CD4-positive, alpha-beta T cell treated with Interleukin-2 at 100 ng/mL for 4 hours (primary cell): ENCODE data around the gene UBB.
"Not testable (repeated sequence)": the region's sequence is repeated elsewhere in the genome, so short reads cannot be mapped to it uniquely, and the experiment has no call there.

ENCODE experiments used
- DNase-seq: peaks from one replicate; pipeline ENCODE4 v3.0.0-alpha.2; 2020; ENCODE audit warnings: low spot score

The UBB gene

DNA sequence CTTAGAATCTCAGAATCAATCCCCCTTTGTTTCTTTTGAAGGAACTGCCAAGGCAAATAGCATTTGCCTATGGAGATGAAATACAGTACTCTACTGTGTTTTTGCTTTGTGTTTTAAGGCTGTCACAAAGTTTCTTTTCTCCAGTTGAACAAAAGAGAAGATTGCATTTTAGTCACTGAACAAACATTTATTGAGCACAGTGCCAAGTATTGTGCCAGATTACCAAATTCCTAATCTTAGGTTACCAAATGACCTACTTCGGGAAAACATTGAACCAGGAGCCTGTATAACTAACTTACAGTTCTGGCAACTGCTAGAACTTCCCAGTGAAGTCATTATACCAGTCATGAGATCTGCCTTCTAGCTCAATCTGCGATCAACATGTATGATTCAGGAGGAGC lies 3.0 kb upstream of the UBB start:
- no peak for DNase-seq

DNA sequence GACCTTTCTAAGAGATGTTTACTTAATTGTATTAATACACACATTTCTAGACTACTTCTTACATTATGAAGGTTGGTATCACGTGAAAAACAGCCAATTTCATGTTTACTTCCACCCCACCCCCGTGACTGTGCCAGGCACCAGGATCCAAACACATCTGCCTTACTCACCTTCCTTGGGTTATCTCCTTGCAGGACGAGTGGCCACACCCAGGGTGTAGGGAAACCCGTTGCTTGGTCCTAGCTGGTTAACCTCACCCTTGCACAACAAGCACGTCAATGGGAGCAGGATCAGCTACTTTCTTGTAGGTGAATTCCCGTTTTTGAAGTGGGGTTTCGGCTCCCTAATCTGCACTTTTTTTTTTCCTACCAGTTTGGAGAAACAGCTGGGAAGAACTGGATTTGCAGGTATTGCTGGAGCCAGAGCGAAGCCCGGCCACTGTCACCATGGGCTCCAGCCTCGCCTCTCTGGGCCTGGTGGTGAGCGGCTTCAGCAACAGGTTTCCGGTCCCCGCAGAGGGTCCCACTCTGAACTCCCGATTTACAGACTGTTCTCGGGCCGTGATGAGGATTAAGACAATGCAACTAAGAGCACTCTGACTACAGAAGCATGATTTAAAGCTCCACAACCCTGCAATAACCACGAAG lies 2.1 kb upstream of the UBB start:
- no peak for DNase-seq

DNA sequence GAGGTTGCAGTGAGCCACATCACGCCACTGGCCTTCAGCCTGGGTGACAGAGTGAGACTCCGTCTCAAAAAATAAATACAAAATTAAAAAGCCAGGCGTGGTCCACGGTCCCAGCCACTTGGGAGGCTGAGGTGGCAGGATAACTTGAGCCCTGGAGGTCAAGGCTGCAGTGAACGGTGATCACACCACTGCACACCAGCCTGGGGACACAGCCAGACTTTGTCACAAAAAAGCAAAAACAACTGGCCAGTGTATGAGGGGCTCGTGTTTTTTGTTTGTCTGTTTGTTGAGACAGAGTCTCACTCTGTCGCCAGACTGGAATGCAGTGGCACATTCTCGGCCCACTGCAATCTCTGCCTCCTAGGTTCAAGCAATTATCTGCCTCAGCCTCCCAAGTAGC lies 1.2 kb upstream of the UBB start:
- DNase-seq = no peak

DNA sequence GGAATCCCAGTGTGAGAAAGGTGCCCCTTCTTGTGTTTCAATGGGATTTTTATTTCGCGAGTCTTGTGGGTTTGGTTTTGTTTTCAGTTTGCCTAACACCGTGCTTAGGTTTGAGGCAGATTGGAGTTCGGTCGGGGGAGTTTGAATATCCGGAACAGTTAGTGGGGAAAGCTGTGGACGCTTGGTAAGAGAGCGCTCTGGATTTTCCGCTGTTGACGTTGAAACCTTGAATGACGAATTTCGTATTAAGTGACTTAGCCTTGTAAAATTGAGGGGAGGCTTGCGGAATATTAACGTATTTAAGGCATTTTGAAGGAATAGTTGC lies 567 bp downstream of the UBB start:
- no peak for DNase-seq

DNA sequence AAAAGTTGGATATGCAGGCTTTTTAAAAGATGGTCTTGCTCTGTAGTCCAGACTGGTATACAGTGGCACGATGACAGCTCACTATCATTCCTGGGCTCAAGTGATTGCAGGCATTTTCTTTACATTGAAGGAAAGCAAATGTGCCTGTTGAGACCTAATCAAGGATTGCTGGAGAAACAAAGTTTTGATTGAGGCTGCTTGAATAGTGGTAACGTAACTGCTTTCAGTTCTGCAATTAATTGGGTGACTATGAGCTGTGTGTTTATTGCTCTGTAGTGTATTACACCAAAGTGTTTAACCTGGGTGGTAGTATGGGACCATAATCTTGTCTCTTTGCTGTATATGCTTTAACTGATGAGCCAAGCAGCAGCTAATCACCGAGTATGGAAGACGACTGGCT lies 2.3 kb downstream of the UBB start:
- DNase-seq = no peak

DNA sequence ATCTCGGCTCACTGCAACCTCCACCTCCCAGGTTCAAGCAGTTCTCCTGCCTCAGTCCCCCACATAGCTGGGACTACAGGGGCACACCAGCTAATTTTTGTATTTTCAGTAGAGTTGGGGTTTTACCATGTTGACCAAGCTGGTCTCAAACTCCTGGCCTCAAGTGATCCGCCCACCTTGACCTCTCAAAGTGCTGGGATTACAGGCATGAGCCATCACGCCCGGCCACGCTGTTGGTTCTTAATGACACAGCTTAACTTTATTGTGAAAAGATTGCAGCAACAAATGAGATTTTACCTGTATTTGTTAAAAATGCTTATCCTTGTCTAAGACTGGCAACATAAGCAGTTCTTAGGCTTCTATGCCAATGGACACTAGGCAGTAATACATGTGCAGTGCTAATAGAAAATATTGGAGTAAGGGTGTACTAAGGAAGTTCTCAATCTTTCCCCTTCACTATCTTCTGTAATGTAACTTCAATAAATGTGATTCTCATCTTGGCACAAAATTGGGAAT lies 2.9 kb downstream of the UBB start:
- no peak for DNase-seq

DNA sequence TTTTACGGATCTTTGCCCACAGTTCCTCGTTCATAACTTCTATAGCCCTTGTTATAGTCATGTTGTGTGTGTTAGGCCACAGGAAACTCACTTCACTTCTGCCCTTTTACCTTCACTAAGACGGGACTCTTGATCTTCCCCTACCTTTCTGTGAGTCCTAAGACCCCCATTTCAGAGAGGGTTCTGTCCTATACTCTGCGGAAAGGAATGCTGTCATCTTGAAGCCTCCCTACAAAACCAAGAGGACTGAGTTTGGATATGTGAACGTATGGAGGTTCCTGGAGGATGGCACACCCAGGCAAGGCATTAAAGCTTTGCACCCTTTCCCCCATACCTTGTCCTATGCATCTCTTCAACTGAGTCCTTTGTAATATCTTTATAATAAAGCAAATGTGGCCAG lies 3.7 kb downstream of the UBB start:
- DNase-seq = no peak

DNA sequence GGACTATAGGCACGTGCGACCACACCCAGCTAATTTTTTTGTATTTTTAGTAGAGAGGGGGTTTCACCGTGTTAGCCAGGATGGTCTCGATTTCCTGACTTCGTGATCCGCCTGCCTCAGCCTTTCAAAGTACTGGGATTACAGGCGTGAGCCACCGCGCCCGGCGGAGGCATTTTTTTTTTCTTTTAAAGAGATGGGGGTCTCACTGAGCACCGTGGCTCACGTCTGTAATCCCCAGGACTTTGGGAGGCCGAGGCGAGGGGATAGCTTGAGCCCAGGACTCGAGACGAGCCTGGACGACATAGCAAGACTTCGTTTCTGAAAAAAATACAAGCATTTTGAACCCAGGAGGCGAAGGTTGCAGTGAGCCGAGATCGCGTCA lies 5.2 kb downstream of the UBB start:
- DNase-seq = not testable (repeated sequence)

DNA sequence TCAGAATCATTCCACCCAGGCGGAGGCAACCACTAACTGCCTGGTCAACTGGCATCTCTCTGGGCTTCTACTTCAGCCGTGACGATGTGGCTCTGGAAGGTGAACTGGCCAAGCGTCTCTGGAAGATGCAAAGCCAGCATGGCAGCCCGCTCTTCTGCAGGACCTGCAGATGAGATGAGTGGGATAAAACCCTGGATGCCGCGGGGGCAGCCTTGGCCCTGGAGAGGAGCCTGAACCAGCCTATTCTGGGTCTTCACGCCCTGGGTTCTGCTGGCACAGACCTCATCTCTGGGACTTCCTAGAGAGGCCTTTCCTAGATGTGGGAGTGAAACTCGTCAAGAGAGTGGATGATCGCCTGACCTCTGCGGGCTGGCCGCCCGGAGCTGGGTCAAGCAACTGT lies 10.6 kb downstream of the UBB start:
- no peak for DNase-seq

DNA sequence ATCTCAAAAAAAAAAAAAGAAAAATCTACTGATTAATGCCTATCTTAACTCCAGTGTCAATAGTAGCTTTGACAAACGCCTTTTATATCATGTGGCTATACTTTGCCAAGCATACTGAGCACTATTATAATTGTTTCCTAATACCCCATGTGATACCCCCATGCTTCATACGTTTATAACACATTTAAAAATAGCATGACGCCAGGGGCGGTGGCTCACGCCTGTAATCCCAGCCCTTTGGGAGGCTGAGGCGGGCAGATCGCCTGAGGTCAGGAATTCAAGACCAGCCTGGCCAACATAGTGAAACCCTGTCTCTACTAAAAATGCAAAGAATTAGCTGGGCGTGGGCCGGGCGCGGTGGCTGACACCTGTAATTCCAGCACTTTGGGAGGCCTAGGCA lies 11.6 kb downstream of the UBB start:
- DNase-seq = not testable (repeated sequence)

DNA sequence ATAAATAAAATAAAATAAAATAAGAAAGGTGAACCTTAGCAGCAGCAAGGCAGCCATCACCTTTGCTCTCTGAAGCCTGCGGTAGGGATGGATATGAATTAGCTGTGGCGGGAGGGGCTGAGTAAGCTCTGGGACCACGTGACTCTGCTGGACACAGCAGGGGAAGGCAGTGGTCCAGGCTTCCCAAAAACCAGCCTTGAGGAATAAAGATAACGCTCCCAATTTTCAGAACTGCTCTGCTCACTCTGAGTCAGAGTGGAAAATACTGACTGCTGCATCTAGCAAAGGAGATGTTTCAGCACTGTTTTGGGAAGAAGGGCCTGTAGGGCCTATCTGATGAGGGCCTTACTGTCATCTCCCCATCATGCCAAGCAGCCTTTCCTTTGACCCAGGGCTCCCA lies 15.0 kb downstream of the UBB start:
- not testable (repeated sequence) for DNase-seq

DNA sequence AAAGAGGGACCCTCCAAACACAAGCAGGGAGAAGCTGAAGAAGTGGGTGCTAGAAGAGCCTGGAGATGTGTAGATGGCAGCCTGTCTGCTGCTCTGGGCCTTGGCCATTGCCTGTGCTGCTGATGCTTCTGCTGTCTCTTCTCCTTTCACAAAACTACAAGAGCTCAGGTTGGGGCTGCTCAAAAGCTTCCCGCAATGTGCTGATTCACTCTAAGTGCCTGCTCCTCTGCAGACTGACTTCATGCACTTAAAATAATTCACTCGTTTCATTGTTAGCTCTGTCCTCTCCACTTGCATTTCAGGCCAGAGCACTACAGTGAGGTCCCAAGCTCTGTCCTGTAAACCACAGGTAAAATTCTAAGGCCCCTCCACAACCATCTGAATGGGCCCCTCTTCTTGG lies 15.8 kb downstream of the UBB start:
- not testable (repeated sequence) for DNase-seq

DNA sequence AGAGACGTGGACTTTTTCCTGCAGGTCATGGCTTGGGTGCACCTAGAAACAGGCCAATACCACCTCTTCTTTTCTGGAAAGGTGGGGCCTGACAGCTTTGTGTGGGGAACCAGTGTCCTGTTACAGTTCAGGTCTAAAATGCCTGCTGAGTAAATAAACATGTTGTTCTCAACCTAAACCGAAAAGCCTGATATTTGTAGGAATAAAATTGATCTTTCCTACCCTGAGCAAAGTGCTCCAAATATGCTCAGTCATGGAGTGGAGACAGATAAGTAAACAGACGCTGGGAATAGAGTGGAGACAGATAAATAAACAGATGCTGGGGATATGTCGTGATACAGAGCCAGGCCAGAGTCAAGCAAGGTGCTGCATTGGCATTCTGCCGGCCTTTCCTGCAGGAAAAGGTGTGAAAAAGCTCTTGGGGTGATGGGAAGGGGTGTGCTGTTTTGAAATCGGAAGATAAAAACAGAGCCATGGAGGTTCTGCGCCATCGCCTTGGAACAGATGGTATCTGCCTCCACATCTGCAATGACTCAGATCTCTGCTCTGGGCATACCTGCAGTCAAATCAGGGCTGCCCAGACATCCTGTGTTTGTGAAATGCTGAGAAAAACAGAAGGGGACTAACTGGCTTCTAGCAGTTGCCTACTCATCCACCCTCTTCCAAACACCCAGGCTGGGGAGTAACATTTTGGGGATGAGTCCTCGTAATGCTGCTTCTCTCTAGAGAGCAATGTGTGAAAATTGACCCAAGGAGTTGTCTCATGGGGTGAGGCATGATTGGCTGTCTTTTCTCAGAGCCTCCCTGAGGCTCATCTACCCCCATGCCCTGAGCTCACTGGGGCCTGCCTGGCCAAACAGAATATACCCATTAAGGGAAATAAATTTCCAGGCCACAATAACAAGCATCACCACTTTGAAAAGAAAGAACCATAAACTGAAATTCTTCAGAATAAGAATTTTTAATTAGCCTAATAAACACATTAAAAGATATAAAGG lies 17.7 kb downstream of the UBB start:
- no peak for DNase-seq

DNA sequence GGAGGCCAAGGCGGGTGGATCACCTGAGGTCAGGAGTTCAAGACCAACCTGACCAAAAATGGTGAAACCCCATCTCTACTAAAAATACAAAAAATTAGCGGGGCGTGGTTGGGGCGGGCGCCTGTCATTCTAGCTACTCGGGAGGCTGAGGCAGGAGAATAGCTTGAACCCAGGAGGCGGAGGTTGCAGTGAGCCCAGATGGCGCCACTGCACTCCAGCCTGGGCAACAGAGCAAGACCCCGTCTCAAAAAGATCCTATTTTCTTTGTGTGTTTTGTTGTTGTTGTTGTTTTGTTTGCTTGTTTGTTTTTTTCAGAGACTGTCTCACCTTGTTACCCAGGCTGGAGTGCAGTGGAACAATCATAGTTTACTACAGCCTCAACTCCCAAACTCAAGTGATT lies 23.0 kb downstream of the UBB start:
- DNase-seq = not testable (repeated sequence)

DNA sequence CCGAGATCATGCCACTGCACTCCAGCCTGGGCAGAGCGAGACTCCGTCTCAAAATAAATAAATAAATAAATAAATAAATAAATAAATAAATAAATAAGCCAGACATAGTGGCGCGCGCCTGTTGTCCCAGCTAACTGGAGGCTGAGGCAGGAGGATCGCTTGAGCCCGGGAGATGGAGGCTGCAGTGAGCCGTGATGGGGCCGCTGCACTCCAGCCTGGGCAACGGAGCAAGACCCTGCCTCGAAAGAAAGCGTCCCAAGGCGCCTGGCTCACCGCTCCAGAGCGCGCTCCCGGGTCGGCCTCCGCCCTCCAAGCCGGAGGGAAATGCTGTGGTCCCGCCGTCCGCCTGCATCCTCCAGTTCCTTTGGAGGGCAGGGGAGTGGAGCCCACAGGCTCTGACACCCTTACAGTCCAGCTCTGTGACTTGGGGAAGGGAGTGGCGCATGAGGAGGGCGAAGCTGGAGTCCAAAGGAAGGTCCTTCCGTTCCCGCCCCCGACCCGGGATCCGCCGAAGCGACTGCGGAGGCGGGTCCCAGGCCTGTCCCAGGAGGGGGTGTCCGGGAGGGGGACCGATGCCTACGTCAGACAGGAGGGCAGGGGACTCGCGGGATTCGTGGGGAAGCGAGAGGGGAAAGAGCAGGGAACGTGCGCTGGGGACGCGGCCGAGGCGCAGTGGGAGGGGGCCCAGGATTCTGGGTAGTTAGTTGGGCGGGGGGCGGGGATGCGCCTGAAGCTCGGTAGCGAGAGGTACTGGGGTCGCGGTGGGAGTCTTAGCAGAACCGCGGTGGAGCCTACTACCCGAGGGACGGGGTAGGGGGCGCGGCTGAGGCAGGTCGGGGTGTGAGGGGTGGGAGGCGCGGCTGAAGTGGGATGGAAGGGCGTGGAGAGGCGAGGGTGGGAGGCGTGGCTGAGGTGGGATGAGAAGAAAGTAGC lies 26.1 kb downstream of the UBB start:
- no peak for DNase-seq

DNA sequence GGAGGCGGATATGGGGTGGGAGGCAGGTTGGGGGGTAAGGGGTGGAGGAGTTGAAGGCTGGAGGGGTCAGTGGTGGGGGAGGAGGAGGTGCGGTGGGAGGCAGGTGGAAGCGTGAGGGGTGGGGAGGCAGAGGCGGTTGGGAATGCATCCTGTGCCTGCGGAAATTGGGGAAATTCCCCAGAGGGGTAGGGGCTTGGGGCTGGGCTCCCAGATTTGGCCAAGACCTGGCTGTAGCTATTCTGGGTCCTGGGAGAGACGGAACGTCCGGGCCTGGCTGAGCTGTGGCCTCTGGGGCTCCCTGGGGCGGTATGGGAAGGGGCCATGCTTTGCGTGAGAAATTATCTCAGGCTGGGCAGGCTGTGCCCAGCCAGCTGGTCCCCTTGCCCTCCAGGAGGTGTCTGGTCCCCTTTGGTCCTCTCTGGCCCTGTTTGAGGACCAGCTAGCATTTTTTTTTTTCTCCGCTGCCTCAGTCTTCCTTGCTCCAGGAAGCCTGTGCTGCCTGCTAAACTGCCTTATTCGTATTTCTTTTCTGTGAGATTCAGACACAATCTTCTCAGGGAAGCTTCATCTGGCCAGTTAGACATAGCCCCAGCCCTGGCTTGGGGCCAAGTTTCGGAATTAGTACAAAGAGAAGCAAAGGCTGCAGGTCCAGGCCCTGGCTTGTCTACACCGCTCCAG lies 27.2 kb downstream of the UBB start:
- no peak for DNase-seq

DNA sequence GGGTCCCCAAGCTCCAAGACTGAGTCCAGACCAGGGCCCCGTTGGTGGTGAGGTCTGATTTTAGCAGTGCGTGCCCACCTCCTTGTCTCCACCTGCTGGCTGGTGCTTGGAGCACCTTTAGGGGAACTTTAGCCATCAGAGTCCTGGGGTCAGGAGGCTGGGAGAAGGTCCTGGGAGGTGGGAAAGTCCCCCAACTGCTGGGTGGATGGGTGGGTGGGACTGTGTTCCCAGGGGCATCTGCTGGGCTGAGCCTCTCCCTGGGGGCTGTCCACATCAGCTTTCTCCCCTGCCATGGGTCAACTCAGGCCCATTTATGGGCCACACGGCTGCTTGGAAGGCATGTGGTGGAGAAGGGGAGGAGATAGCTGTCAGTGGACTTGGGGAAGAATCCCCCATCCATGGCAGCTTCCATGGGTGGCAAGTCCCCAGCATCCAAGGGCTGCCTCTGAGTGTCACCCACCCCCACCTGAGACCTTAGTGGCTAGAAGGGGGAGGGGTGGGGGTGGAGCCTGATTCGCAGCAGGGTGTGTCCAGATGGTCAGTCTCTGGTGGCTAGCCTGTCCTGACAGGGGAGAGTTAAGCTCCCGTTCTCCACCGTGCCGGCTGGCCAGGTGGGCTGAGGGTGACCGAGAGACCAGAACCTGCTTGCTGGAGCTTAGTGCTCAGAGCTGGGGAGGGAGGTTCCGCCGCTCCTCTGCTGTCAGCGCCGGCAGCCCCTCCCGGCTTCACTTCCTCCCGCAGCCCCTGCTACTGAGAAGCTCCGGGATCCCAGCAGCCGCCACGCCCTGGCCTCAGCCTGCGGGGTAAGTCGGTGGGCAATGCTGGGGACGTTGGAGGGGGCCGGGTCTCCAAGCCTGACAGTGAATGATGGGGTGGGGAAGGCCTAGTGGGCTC lies 34.4 kb downstream of the UBB start, which contains the start of gene TRPV2:
Gene TRPV2, plus strand, starts transcription at position 541 of the 894 bp plus-strand sequence. CDS start 2,098 bp downstream, outside the sequence.
- peak; percentile 59 for DNase-seq

DNA sequence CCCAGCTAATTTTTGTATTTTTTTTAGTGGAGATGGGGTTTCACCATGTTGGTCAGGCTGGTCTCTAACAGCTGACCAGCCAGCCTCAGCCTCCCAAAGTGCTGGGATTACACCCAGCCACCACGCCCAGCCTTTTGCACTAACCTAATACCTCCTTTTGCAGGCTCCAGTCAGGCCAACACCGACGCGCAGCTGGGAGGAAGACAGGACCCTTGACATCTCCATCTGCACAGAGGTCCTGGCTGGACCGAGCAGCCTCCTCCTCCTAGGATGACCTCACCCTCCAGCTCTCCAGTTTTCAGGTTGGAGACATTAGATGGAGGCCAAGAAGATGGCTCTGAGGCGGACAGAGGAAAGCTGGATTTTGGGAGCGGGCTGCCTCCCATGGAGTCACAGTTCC lies 36.5 kb downstream of the UBB start:
- DNase-seq = no peak

DNA sequence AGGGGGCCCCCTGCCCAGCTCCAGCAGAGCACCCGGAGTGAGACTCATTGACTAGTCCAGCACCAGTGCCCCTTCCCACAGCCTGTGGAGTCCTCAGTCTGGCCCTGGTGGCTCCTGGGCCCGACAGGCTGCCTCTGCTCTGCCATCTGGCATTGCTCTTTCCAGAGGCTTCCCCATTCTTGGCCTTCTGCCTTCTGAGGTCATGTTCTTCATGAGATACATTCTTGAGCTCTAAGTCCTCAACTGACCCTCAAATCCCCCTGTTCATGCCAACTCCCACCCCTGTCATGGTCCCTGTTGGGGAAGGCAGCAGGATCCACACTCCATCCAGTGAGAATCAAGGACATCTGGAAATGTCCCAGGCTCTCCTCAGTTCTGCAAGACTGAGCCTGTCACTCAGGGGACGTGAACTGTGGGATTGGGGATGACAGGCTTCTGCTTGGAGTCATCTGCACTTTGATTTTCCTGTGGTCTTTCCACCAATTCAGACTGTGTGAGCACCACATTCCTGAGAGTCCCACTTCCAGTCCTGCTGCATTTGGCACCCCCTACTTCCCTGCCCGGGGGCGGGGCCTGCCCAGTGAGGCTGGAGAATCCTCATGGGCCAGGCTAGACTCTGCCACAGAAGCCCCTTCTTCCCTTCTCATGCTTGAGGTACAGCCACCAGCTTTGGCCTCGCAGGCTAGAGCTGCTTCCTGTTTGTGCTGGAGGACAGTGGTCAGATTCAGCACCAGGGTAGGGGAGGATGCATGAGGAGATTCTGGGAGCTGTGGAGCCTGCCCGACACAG lies 37.2 kb downstream of the UBB start:
- no peak for DNase-seq

DNA sequence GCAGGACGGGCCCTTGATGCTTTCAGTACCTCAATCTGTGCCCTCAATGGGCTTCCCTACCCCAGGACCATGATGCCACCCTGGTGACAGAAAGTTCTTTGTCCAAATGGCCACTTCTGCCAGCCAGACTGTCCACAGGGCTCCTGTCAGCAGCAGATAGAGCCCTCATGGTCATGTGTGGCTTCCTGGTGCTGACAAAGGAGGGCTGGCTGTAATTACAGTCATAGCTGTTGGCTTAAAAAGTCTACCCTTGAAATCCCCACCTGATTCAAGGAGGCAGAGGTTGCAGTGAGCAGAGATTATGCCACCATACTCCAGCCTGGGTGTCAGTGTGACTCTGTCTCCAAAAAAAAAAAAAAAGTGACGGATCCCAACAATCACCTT lies 37.8 kb downstream of the UBB start:
- DNase-seq = no peak
